ENCODE results near the gene SAMD11. TPM values are rescaled to one million over a fixed set of nuclear protein-coding genes. Genes with fewer than 3 reads are reported as not detected.
A peak's percentile ranks its signal among the peaks of the same experiment; 100 is the strongest.

SAMD11 gene
- total and polyA plus RNA-seq, 2 donors from 2014 or later: 13.3 to 21.4 TPM

GRCh38 chr1:938711-939489, 15.2 kb downstream of the SAMD11 start:
- DNase-seq (peak in 1 of 5 donors; percentile 75), FAIRE-seq (no peak)
- Histone ChIP-seq H3K27ac (ENCODE audit: low read depth in 2 of 2, low read length in 2 of 2) (no peak overlapping the region), H3K9me3 (ENCODE audit: control insufficient read depth in 2 of 3, insufficient read depth in 1 of 3, low read length in 3 of 3) (no peaks in the 10 kb centered on the region), H3K27me3 (ENCODE audit: control insufficient read depth, insufficient read depth, low read length) (no peaks in the 10 kb centered on the region), H3K36me3 (ENCODE audit: control insufficient read depth in 2 of 3, insufficient read depth in 3 of 3, low read length in 3 of 3) (no peaks in the 10 kb centered on the region), H3K4me1 (ENCODE audit: control insufficient read depth in 2 of 3, insufficient read depth in 2 of 3, low read depth in 1 of 3, low read length in 3 of 3) (peaks cover 0 to 37% (median 0%) of the 10 kb centered on the region in 3 donors), H3K4me3 (ENCODE audit: low read length in 3 of 3) (no peak overlapping the region), H3K9ac (ENCODE audit: low read length in 3 of 3) (no peak overlapping the region)
- intact Hi-C loops (cut with DNase I): no loop called here
- no peak for TF ChIP-seq CTCF (IDR thresholded peaks at IDR 0.05; ENCODE audit: borderline replicate concordance, extremely low read depth, insufficient read depth)

- no peak for TF ChIP-seq CTCF (IDR thresholded peaks at IDR 0.05; ENCODE audit: borderline replicate concordance, extremely low read depth, insufficient read depth)
- DNase-seq: peak in 3 of 5 donors; percentile 16 to 84 (median 37)
- Histone ChIP-seq H3K4me3 (ENCODE audit: low read length in 3 of 3) (no peak overlapping the region), H3K4me1 (ENCODE audit: control insufficient read depth in 2 of 3, insufficient read depth in 2 of 3, low read depth in 1 of 3, low read length in 3 of 3) (peaks cover 0 to 37% (median 0%) of the 10 kb centered on the region in 3 donors), H3K27me3 (ENCODE audit: control insufficient read depth, insufficient read depth, low read length) (no peaks in the 10 kb centered on the region), H3K27ac (ENCODE audit: low read depth in 2 of 2, low read length in 2 of 2) (peak overlapping the region in 1 of 2 donors; percentile 47), H3K9ac (ENCODE audit: low read length in 3 of 3) (no peak overlapping the region), H3K36me3 (ENCODE audit: control insufficient read depth in 2 of 3, insufficient read depth in 3 of 3, low read length in 3 of 3) (no peaks in the 10 kb centered on the region), H3K9me3 (ENCODE audit: control insufficient read depth in 2 of 3, insufficient read depth in 1 of 3, low read length in 3 of 3) (no peaks in the 10 kb centered on the region)
- intact Hi-C loops (cut with DNase I): no loop called here
- FAIRE-seq: no peak
Observed at GRCh38 chr1:939511-940106, 15.9 kb downstream of the SAMD11 start.

GRCh38 chr1:940107-941014, 16.6 kb downstream of the SAMD11 start:
- peak overlapping the region in 1 of 3 donors; percentile 41 for H3K4me3 ChIP-seq (ENCODE audit: low read length in 3 of 3)
- FAIRE-seq (no peak), DNase-seq (peak; percentile 94 to 97 (median 95))
- H3K9me3 ChIP-seq (ENCODE audit: control insufficient read depth in 2 of 3, insufficient read depth in 1 of 3, low read length in 3 of 3): no peaks in the 10 kb centered on the region
- H3K4me1 ChIP-seq (ENCODE audit: control insufficient read depth in 2 of 3, insufficient read depth in 2 of 3, low read depth in 1 of 3, low read length in 3 of 3): peaks cover 0 to 36% (median 0%) of the 10 kb centered on the region in 3 donors
- TF ChIP-seq CTCF (IDR thresholded peaks at IDR 0.05; ENCODE audit: borderline replicate concordance, extremely low read depth, insufficient read depth): no peak
- no peaks in the 10 kb centered on the region for H3K36me3 ChIP-seq (ENCODE audit: control insufficient read depth in 2 of 3, insufficient read depth in 3 of 3, low read length in 3 of 3)
- intact Hi-C loops (cut with DNase I): no loop called here
- H3K27ac ChIP-seq (ENCODE audit: low read depth in 2 of 2, low read length in 2 of 2): peak overlapping the region; percentile 83 to 84
- H3K27me3 ChIP-seq (ENCODE audit: control insufficient read depth, insufficient read depth, low read length): no peaks in the 10 kb centered on the region
- peak overlapping the region in 1 of 3 donors; percentile 22 for H3K9ac ChIP-seq (ENCODE audit: low read length in 3 of 3)
